Femur (tissue), 1 donor: Measurements from ENCODE around the gene ADAMTS12.

Experiments used
- DNase-seq: peaks from one replicate; pipeline ENCODE4 v3.0.0-alpha.2; 2017

Gene ADAMTS12

GRCh38 chr5:33637011-33637410, 254.8 kb downstream of the ADAMTS12 start:
- DNase-seq, result no peak

GRCh38 chr5:33635582-33635981, 256.2 kb downstream of the ADAMTS12 start:
- DNase-seq, result no peak

- DNase-seq, result no peak
Observed at GRCh38 chr5:33633699-33634098, 258.1 kb downstream of the ADAMTS12 start.

GRCh38 chr5:33631786-33632185, 260.0 kb downstream of the ADAMTS12 start:
- no peak for DNase-seq

GRCh38 chr5:33631139-33631538, 260.7 kb downstream of the ADAMTS12 start:
- DNase-seq, result no peak

GRCh38 chr5:33629999-33630398, 261.8 kb downstream of the ADAMTS12 start:
- DNase-seq, result no peak

- no peak for DNase-seq
Observed at GRCh38 chr5:33628796-33629195, 263.0 kb downstream of the ADAMTS12 start.

- no peak for DNase-seq
Observed at GRCh38 chr5:33621514-33621913, 270.3 kb downstream of the ADAMTS12 start.

- DNase-seq, result no peak
Observed at GRCh38 chr5:33614039-33614438, 277.8 kb downstream of the ADAMTS12 start.

GRCh38 chr5:33612386-33612785, 279.4 kb downstream of the ADAMTS12 start:
- DNase-seq, result no peak

GRCh38 chr5:33611877-33612276, 279.9 kb downstream of the ADAMTS12 start:
- DNase-seq, result no peak

GRCh38 chr5:33608344-33609041, 283.3 kb downstream of the ADAMTS12 start:
- DNase-seq, result no peak

- DNase-seq, result no peak
Observed at GRCh38 chr5:33604503-33604902, 287.3 kb downstream of the ADAMTS12 start.

- no peak for DNase-seq
Observed at GRCh38 chr5:33601881-33602280, 289.9 kb downstream of the ADAMTS12 start.

GRCh38 chr5:33595303-33595702, 296.5 kb downstream of the ADAMTS12 start:
- DNase-seq, result no peak

- no peak for DNase-seq
Observed at GRCh38 chr5:33594006-33594405, 297.8 kb downstream of the ADAMTS12 start.

GRCh38 chr5:33592245-33592644, 299.5 kb downstream of the ADAMTS12 start:
- DNase-seq, result no peak

- DNase-seq, result no peak
Observed at GRCh38 chr5:33588654-33589372, 303.0 kb downstream of the ADAMTS12 start.

GRCh38 chr5:33583332-33583731, 308.5 kb downstream of the ADAMTS12 start:
- DNase-seq, result no peak

GRCh38 chr5:33582417-33582816, 309.4 kb downstream of the ADAMTS12 start:
- DNase-seq, result no peak

GRCh38 chr5:33579789-33580188, 312.0 kb downstream of the ADAMTS12 start:
- DNase-seq, result no peak

GRCh38 chr5:33579152-33579551, 312.6 kb downstream of the ADAMTS12 start:
- no peak for DNase-seq

- DNase-seq, result no peak
Observed at GRCh38 chr5:33576726-33577590, 314.8 kb downstream of the ADAMTS12 start.

GRCh38 chr5:33565324-33565723, 326.5 kb downstream of the ADAMTS12 start:
- peak; percentile 47 for DNase-seq
